ENCODE measurements around the gene VPS37D.
"Not testable (repeated sequence)": the region's sequence is repeated elsewhere in the genome, so short reads cannot be mapped to it uniquely, and the experiment has no call there.

- TF ChIP-seq CTCF (conservative IDR thresholded peaks at IDR 0.05; ENCODE audit: low read depth, low read length); EZH2 (IDR thresholded peaks at IDR 0.05; ENCODE audit: borderline replicate concordance, low read depth, low read length, poor library complexity, severe bottlenecking): not testable (repeated sequence)
Observed at GRCh38 chr7:73713319-73713718, 45.7 kb downstream of the VPS37D start.
